ENCODE data around the gene HES1.
"Not testable (repeated sequence)": the region's sequence is repeated elsewhere in the genome, so short reads cannot be mapped to it uniquely, and the experiment has no call there.

The HES1 gene

DNA sequence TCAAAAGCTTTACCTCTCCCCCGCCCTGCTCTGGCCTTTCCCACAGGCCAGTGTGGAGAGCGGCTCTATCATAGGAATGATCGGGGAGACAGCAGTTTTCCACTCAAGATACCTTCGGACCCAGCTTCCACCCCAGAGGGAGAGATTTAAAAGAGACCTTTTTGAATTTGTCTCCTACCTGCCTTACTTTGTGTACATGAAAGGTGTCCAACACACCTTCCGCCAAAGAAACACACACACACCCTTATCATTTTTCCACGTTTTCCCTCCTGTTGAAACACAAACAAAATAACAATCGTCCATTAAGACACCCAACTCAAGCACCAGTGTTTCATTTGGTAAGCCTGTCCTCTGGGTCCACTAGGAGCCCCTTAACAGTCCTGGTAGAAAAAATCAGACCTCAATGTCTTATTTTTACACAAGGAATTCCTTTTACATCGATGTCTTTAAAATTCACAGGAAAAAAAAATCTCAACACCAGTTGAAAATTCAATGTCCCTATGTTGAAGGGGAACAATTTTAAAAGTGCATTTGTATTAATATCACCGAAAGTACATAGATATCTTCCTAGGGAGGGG, 4.0 kb downstream of the HES1 start:
- in situ Hi-C loops (cut with HindIII; ENCODE audit: low sequenced_read_pairs), result no loop called here

DNA sequence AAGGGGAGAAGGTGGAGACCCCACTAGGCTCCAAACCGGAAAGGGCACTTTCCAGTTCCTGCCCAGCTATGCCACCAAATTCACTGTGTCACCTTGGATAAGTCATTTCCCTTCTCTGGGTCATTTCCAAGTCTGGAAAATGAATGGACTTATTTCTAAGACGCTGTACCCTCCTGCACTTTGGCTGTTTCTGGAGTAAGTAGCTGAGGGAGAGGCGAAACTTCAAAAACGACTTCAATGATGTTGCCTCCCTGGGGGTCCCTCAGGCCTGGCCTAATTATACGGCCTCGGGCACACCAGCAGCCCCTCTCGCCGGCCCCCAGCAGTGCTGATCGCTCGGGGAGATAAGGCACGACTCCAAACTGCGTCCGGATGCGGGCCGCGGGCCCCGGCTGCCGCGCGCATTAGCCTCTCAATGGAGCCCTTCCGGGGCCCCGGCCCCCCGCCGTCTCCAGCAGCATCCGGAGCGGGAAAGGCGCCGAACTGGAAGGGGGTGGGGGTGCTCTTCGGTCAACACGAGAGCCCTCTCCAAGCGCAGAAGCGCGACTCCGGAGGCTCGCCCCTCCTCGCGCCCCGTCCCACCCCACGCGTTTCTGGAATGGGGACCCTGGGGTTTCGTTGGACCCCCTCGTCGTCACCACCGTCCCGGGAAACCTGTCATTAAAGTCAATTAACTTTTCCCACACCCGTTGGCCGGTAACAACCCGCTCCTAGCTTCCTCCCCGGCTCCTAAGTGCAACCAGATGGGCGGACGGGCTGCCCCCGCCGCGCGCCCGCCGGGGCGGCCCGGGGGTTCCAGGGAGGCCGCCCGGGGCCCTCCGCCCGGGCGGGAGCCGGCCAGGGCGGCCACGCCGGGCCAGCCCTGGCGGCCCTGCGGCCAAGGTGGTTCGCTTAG, 4.8 kb downstream of the HES1 start:
- in situ Hi-C loops (cut with HindIII; ENCODE audit: low sequenced_read_pairs), result no loop called here

DNA sequence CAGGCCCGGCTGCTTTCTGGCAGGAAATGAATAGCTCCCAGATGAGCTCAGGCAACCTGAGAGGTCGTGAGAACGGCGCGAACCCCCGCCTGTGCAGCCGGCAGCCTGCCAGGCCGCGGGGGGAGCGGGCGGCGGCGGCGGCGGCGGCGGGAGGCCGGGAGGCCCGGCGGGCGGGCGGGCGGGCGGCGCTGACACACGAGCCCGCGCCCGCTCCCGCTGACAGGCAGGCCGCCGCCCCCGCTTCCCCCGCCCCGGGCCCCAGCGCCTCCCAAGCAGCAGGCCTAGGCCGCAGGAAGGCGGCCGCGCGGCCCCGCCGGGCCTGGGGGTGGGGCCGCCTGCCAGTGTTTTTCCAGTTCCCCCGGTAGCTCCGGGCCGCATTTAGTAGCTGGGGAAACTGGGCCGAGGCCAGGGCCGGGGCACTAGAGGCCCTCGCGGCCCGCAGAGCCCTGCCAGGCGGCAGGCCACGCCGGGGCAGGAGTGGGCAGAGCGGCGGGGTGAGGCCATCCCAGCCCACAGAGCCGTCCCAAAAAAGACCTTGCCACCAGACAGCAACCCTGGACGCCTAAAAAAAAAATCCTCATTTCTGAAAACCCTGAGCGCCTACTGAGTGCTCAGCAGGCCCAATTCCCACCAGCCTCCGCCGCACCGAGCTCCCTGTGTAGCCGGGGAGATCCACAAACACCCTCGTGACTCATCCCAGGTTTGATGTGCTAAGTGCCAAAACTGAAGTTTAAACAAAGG, 5.6 kb downstream of the HES1 start:
- in situ Hi-C loops (cut with HindIII; ENCODE audit: low sequenced_read_pairs), result no loop called here

DNA sequence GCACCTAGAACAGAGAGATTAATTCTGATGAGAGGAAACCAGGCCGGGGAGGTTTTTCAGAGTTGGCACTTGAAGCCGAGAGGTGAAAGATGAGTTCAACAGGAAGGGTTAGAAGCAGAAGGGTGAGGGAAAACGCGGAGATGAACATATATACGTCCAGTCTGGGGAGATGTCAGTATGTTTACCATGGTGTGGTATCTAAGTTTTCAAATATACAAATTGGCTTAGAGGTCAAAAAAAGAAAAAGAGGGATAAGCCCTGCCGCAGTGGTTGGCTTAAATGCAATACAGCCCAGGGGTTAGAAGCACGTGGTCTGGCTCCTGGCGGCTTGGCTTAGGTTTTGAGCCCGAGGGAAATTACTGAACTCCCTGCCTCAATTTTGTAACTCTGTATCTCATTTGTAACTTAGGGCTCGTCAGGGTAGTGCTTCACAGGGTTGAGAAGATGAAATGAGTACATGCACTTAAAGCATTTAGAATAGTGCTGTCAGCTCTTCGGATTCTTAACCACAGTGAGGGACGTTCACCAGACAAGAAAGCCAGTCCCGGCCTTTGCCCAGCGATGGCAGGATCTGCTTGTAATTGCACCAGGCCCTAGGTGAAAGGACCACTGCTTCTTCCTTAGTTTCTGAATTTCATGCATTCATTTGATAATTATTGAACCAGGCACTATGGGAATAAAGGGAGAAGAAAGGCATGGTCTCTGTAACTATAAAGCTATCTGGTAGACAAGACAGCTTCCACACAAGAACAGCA, 6.4 kb downstream of the HES1 start:
- in situ Hi-C loops (cut with HindIII; ENCODE audit: low sequenced_read_pairs), result no loop called here

DNA sequence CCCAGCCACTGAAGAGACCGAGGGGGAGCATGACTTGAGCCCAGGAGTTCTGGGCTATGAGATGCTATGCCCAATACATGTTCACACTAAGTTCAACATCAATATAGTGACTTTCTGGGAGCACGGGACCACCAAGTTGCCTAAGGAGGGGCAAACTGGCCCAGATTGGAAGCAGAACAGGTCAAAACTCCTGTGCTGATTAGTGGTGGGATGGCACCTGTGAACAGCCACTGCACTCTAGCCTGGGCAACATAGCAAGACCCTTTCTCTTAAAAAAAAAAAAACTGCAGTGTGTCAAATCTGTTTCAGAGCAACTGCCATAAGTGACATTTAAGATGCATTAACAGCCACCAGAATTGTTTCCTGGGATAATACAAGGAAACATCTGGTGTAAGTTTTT, 9.8 kb downstream of the HES1 start:
- in situ Hi-C loops (cut with HindIII; ENCODE audit: low sequenced_read_pairs), result loop anchor here (5.0 kb wide), 1 partner anchor 373 kb away; no protein-coding TSS in a partner anchor

DNA sequence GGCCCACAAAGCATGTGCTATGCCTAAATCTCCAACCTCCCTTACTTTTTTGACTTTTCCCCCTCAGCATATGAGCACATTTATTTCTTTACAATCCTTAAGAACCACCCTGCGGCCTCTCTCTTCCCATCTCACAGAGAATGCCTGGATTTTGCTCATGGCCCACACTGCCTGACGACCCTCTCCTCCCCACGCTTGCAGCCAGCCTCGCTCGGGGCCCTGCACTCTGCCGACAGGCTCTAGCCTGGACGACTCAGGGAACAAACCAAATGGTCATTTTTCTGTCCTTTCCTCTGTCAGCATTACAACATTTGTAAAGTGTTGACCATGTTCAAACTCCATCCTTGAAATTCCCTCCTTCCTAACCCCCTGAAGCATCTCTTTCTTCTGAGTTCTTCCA, 11.7 kb downstream of the HES1 start:
- in situ Hi-C loops (cut with HindIII; ENCODE audit: low sequenced_read_pairs), result loop anchor here (5.0 kb wide), 1 partner anchor 375 kb away; no protein-coding TSS in a partner anchor

DNA sequence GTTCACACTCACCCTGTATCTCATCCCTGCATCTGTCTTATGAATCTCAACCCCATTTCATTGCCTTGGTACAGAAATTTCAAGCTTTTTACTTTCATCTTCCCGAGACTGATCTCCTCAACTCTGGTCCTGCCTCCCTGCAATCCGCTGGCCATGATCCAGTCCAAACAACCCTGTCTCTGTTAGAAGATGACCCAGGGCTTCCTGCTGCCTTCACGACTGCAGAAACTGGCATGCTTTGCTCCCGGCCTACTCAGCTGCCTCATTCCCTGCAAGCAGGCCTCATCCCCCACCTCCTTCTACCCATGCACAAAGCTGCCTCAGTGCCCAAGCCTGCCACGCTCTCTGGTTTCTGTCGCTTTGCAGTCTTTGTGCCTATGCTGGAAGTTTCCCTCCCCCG, 12.4 kb downstream of the HES1 start:
- in situ Hi-C loops (cut with HindIII; ENCODE audit: low sequenced_read_pairs), result loop anchor here (5.0 kb wide), 1 partner anchor 376 kb away; no protein-coding TSS in a partner anchor

DNA sequence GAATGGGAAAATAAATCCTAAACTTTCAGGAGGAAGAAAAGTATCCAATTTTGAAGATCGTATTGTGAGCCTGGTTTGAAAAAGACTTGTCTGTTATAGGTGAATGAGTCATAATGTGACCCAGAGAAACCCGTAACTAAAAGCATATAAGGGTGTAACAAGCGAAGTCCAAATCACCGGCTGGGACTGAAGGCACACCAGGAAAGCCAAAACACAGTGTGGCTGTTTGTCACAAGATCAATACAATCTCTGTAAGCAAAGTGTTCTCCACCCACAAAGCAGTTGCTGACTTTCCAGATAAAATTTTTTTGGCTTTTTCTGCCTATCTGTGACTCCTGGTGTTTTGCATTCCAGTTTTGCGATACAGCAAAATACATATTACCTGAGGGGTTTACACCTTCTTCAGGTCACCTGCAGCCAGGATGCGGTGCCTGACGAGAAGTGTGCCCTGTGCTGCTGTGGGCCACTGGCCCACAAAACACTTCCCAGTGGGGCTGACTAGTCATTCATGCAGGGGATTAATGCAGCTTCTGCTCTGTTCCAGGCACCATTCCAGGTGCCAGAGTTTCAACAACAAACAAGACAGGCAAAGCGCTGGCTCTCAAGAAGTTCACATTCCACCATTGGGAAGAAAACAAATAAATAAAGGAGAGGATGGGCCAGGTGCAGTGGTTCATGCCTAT, 14.4 kb downstream of the HES1 start:
- in situ Hi-C loops (cut with HindIII; ENCODE audit: low sequenced_read_pairs), result no loop called here

DNA sequence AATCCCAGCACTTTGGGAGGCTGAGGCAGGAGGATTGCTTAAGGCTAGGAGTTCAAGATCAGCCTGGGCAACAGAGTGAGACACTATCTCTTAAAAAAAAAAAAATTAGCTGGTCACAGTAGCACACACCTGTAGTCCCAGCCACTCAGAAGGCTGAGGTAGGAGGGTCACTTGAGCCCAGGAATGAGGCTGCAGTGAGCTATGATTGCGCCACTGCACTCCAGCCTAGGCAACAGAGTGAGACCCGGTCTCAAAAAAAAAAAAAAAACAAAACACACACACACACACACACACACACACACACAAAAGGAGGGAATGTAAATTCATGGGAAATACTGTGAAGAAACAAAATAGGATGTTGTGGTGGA, 15.0 kb downstream of the HES1 start:
- in situ Hi-C loops (cut with HindIII; ENCODE audit: low sequenced_read_pairs), result not testable (repeated sequence)

DNA sequence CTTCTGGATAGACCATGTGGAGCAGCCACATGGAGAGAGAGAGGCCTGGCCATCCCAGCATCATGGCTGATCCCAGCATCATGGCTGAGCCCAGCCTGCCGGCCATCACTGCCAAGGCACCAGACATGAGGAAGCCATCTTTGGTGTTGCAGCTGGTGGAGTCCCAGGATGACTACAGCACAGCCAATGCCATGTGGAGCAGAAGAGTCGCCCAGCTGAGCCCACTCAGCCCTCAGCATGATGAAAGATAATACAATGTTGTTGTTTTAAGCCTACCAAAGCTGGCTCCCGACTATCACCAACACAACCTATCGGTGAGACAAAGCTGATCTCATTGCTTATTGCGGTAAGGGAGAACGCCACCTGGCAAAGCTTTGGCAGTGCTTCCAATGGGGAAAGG, 18.4 kb downstream of the HES1 start:
- in situ Hi-C loops (cut with HindIII; ENCODE audit: low sequenced_read_pairs), result no loop called here

DNA sequence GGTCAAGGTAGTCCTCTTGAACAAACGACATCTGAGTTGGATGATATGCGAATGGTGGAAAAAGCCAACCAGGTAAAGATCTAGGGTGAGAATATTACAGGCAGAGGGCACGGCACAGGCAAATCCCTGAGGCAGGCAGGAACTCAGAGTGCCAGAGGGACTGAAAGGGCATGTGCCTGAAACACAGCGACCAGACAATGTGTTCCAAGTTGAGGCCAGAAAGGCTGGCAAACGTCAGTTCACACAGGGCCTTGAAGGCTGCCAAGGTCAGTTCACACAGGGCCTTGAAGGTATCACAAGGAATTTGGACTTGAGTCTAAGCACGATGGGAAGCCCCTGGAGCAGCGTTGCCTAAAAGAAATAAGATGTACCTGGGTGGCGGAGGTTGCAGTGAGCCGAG, 20.1 kb downstream of the HES1 start:
- in situ Hi-C loops (cut with HindIII; ENCODE audit: low sequenced_read_pairs), result no loop called here

DNA sequence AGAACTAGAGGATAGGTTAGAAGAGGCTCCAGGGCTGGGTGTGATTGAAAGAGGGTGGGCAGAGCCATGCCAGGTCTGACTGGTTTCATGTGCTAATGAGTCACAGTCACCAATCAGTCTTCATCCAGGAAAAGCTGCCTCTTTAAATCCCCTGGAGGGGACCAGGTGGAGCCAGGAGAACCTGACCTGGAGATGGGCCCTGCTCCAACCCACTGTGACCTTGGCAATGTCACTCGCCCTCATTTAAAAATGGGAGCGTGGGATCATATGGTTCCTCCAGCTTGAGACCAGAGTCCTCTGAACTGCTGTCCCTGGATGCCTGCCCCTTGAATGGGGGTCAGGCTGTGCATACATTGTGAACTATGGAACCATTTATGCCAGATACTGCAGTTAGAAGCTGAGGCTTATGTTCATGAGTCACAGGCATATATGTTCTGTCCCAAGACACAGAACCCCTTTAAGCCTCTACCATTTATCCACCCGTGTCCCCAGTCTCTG, 23.0 kb downstream of the HES1 start:
- in situ Hi-C loops (cut with HindIII; ENCODE audit: low sequenced_read_pairs), result no loop called here

DNA sequence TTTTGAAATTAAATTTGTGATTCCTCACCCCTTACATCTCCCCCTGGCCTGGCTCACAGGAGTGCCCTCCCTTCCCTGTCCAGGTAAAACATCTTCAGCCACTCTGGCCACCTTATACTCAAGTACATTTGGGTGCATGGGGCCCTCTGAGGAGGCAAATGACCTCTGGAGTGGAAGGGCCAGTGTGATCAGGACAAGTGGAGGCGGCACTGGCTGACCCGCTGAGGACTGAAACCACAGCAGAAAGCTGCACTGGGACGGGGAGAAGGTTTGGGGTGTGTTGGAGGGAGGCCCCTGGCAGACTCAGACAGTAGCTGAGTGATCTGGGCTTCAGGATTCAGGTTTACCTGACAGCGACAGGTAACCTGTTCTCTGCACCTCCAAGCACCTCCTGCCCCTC, 24.2 kb downstream of the HES1 start:
- in situ Hi-C loops (cut with HindIII; ENCODE audit: low sequenced_read_pairs), result no loop called here

DNA sequence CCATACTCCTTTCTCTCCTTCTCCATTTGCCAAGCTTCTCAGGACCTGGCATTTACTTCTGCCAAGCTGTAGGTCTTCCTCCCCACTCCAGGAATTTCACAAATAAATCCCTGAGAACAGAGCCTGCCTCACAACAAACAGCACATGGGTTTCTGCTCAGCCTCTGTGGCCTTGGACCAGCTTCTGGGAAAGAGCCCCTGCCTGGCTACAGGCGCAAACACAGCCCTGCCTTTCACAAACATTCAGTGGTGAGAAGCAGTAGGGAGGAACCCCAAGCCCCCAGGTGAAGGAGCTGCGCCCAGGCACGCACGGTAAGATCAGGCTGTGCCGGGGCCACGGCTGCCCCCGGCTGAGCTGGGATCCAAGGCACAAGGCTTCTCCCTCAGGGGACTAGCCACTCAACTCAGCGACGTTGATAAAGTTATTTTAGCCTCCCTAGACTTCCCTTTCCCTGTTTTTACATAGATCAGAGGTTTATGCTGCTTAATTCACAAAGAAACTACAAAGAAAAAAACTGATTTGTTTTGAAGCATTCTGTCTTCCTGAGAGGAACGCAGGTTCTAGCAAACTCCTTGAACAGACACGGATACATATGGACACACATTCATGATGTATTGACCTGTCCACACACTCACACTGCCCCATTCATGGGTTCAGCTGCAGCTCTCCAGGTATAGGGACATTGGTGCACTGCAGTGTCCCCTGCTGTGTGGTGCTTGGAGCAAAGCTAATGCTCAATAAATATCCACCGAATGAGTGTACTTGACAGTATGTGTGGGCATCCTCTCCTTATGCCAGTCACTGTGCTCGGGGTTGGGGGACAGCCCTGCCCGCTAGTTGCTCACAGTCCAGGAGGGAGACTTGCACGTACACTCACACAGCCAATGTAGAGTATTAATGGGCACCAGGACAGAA, 25.4 kb downstream of the HES1 start:
- in situ Hi-C loops (cut with HindIII; ENCODE audit: low sequenced_read_pairs), result no loop called here

DNA sequence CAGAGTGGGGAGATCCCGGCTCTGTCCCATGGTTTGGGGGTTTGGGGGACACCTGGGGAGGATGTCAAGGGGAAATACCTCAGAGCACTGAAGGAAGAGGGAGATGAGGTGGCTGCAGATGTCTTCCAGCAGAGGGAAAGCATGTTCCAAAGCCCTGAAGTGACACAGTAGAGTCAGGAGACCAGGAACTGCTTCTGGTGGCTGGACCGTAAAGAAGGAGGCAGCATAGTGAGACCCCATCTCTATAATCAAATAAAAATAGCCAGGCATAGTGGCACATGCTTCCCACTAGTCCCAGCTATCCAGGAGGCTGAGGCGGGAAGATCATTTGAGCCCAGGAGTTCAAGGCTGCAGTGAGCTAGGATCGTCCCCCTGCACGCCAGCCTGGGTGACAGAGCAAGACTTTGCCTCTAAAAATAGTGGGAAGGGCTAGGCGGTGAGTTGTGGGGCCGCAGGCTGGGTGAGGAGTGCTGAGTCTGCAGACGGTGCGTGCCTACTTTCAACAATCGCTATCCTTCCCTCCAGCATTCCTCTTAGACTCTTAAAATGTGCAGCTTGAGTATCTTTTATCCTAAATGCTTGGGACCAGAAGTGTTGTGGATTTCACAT, 26.2 kb downstream of the HES1 start:
- in situ Hi-C loops (cut with HindIII; ENCODE audit: low sequenced_read_pairs), result no loop called here

DNA sequence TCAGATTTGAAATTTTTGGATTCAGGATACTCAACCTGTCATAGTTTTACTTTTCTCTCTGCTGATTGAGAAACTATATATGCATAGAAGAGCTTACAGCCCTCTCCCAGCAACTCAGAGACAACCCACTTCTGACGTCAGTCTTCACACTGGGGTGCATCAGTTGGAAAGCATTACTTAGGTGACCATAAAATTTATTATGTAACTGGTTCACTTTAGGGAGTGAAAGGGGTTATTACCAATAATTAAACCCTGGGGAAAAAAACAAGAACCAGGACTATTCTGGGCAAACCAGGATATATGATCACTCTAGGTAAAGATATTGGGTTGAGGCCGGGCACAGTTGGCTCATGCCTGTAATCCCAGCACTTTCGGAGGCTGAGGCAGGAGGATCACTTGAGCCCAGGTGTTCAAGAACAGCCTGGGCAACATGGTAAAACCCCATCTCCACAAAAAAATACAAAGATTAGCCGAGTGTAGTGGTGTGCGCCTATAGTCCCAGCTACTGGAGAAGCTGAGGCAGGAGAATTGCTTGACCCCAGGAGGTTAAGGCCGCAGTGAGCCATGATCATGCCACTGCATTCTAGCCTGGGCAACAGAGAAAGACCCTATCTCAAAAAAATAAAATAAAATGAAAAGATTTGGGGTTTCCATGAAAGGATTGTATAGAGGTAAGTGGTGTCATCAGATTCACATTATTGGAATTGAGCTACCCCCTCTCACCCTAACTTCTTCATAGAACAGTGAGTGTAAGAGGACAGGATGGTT, 27.1 kb downstream of the HES1 start:
- in situ Hi-C loops (cut with HindIII; ENCODE audit: low sequenced_read_pairs), result no loop called here

DNA sequence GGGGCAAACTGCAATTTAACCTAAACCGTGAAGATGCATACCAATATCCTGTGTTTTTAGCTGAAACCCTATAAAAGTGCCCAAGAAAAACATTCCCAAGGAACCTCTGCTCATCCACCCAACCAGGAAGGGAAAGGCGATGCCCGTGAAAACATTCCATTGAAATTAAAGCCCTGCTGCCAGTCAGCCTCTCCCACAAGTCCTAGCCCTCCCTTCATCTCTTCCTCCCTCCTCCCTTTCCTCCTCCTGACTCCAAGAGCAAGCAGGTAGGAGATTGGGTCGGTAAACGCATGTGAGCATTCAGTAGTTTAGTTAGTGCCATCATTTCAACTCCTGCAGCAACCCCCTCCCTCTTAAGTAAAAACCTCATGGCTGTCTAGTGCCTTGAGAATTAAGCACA, 27.7 kb downstream of the HES1 start:
- in situ Hi-C loops (cut with HindIII; ENCODE audit: low sequenced_read_pairs), result no loop called here

DNA sequence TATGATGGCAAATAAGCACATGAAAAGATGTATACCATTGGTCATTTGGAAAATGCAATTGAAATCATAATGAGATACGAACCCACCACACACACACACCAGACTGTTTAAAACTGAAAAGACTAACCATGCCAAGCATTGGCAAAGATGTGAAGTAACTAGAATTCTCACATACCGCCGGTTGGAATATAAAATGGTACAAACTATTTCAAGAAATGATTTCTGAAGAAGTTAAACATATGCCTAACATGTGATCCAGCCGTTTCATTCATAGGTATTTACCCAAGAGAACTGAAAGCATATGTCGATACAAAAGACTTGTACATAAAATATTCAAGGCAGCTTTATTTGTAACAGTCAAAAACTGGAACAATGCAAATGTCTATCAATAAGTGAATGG, 28.9 kb downstream of the HES1 start:
- in situ Hi-C loops (cut with HindIII; ENCODE audit: low sequenced_read_pairs), result no loop called here

All from endothelial cell of hepatic sinusoid (primary cell).